WTC11 (cell line): ENCODE results near the gene SPIB. TPM values are rescaled to one million over a fixed set of nuclear protein-coding genes. Genes with fewer than 3 reads are reported as not detected.

Source experiments
- ATAC-seq: fragments of 200-7000 bp; cut with Tn5 transposase; 2 replicates; pipeline ENCODE4 v1.10.0; 2021; ENCODE audit warnings: mild to moderate bottlenecking, moderate library complexity
- CTCF ChIA-PET: fragments of 300-600 bp; sonication (Branson Sonifier 250); formaldehyde crosslinking; loops from one replicate; lab custom pipeline; 2021; ENCODE audit warnings: antibody characterized with exemption; lab: Charles Lee
- POLR2A ChIA-PET: fragments of 350-600 bp; sonication (Branson Sonifier 250); formaldehyde crosslinking; loops from one replicate; lab custom pipeline; 2021; ENCODE audit warnings: antibody characterized with exemption; lab: Charles Lee
- DNase-seq: peaks from one replicate; pipeline ENCODE4 v3.0.0; 2021; ENCODE audit warnings: low spot score
- H3K27ac Mint-ChIP-seq: 2 replicates; pipeline ENCODE4 v1.8.0; 2021; ENCODE audit warnings: mixed read lengths
- H3K27me3 Mint-ChIP-seq: 2 replicates; pipeline ENCODE4 v1.8.0; 2021; ENCODE audit warnings: low read depth, mild to moderate bottlenecking, moderate library complexity, mixed read lengths
- H3K36me3 Mint-ChIP-seq: 2 replicates; pipeline ENCODE4 v1.8.0; 2021; ENCODE audit warnings: mixed read lengths
- H3K4me1 Mint-ChIP-seq: 2 replicates; pipeline ENCODE4 v1.8.0; 2022; ENCODE audit warnings: mixed read lengths
- H3K4me3 Mint-ChIP-seq: 2 replicates; pipeline ENCODE4 v1.8.0; 2021; ENCODE audit warnings: mild to moderate bottlenecking, moderate library complexity, mixed read lengths
- H3K9me3 Mint-ChIP-seq: 2 replicates; pipeline ENCODE4 v1.8.0; 2021; ENCODE audit warnings: mixed read lengths
- AR ChIP-seq: fragments of 250-450 bp; sonication (Bioruptor Pico); IDR thresholded peaks from 2 replicates; pipeline ENCODE4 v1.9.0; 2021; ENCODE audit warnings: mild to moderate bottlenecking
- ATF1 ChIP-seq: sonication (generic); formaldehyde crosslinking; IDR thresholded peaks from 2 replicates; pipeline ENCODE4 v1.8.1; 2023; ENCODE audit warnings: mild to moderate bottlenecking, moderate library complexity, missing genetic modification reagents
- ATF3 ChIP-seq: sonication (generic); formaldehyde crosslinking; conservative IDR thresholded peaks from 2 replicates; pipeline ENCODE4 v1.8.1; 2022; ENCODE audit warnings: mild to moderate bottlenecking, missing genetic modification reagents
- CTCF ChIP-seq: fragments of 200-600 bp; IDR thresholded peaks from 2 replicates; pipeline ENCODE4 v1.8.0; 2022; ENCODE audit warnings: antibody characterized with exemption
- ELF4 ChIP-seq: sonication (generic); formaldehyde crosslinking; IDR thresholded peaks from 2 replicates; pipeline ENCODE4 v1.8.1; 2022; ENCODE audit warnings: low read depth, mild to moderate bottlenecking, moderate library complexity, missing genetic modification reagents
- ERG ChIP-seq: fragments of 250-450 bp; sonication (Bioruptor Pico); IDR thresholded peaks from 2 replicates; pipeline ENCODE4 v1.8.0; 2021; ENCODE audit warnings: mild to moderate bottlenecking
- ESRRA ChIP-seq: sonication (generic); formaldehyde crosslinking; IDR thresholded peaks from 2 replicates; pipeline ENCODE4 v1.8.1; 2022; ENCODE audit warnings: mild to moderate bottlenecking, missing genetic modification reagents, borderline replicate concordance
- ETV6 ChIP-seq: sonication (generic); formaldehyde crosslinking; IDR thresholded peaks from 2 replicates; pipeline ENCODE4 v1.8.1; 2022; ENCODE audit warnings: mild to moderate bottlenecking, missing genetic modification reagents
- FOXP1 ChIP-seq: sonication (generic); formaldehyde crosslinking; IDR thresholded peaks from 2 replicates; pipeline ENCODE4 v1.8.0; 2022; ENCODE audit warnings: missing genetic modification reagents, mild to moderate bottlenecking, moderate library complexity, borderline replicate concordance
- HMGXB4 ChIP-seq: sonication (generic); formaldehyde crosslinking; IDR thresholded peaks from 2 replicates; pipeline ENCODE4 v1.8.1; 2023; ENCODE audit warnings: mild to moderate bottlenecking, moderate library complexity, missing genetic modification reagents
- IRF2 ChIP-seq: sonication (generic); formaldehyde crosslinking; IDR thresholded peaks from 2 replicates; pipeline ENCODE4 v1.8.0; 2022; ENCODE audit warnings: low read depth, missing genetic modification reagents, borderline replicate concordance
- KAT7 ChIP-seq: sonication (generic); formaldehyde crosslinking; IDR thresholded peaks from 2 replicates; pipeline ENCODE4 v1.8.1; 2023; ENCODE audit warnings: missing genetic modification reagents, mild to moderate bottlenecking, borderline replicate concordance
- MLX ChIP-seq: sonication (generic); formaldehyde crosslinking; IDR thresholded peaks from 2 replicates; pipeline ENCODE4 v1.8.1; 2023; ENCODE audit warnings: mild to moderate bottlenecking, missing genetic modification reagents, moderate library complexity
- NR3C1 ChIP-seq: sonication (generic); formaldehyde crosslinking; conservative IDR thresholded peaks from 2 replicates; pipeline ENCODE4 v1.8.1; 2023; ENCODE audit warnings: low read depth, mild to moderate bottlenecking, missing genetic modification reagents
- SP1 ChIP-seq: sonication (generic); formaldehyde crosslinking; conservative IDR thresholded peaks from 2 replicates; pipeline ENCODE4 v1.8.1; 2022; ENCODE audit warnings: missing genetic modification reagents
- TCF7 ChIP-seq: sonication (generic); formaldehyde crosslinking; IDR thresholded peaks from 2 replicates; pipeline ENCODE4 v1.8.0; 2022; ENCODE audit warnings: mild to moderate bottlenecking, low read depth, missing genetic modification reagents, moderate library complexity
- TEAD1 ChIP-seq: sonication (generic); formaldehyde crosslinking; IDR thresholded peaks from 2 replicates; pipeline ENCODE4 v1.8.0; 2022; ENCODE audit warnings: mild to moderate bottlenecking, missing genetic modification reagents
- USF2 ChIP-seq: sonication (generic); formaldehyde crosslinking; IDR thresholded peaks from 2 replicates; pipeline ENCODE4 v1.8.1; 2023; ENCODE audit warnings: mild to moderate bottlenecking, missing genetic modification reagents, moderate library complexity
- ZBTB43 ChIP-seq: sonication (generic); formaldehyde crosslinking; IDR thresholded peaks from 2 replicates; pipeline ENCODE4 v1.8.1; 2023; ENCODE audit warnings: mild to moderate bottlenecking, missing genetic modification reagents
- ZNF121 ChIP-seq: sonication (generic); formaldehyde crosslinking; IDR thresholded peaks from 2 replicates; pipeline ENCODE4 v1.8.0; 2023; ENCODE audit warnings: missing genetic modification reagents
- ZNF219 ChIP-seq: sonication (generic); formaldehyde crosslinking; IDR thresholded peaks from 2 replicates; pipeline ENCODE4 v1.8.0; 2023; ENCODE audit warnings: missing genetic modification reagents, mild to moderate bottlenecking, borderline replicate concordance
- ZNF396 ChIP-seq: fragments of 250-450 bp; sonication (Bioruptor Pico); IDR thresholded peaks from 2 replicates; pipeline ENCODE4 v1.8.0; 2021; ENCODE audit warnings: mild to moderate bottlenecking, moderate library complexity, borderline replicate concordance
- ZNF423 ChIP-seq: fragments of 250-450 bp; sonication (Bioruptor Pico); IDR thresholded peaks from 2 replicates; pipeline ENCODE4 v2.1.2; 2022; ENCODE audit warnings: mild to moderate bottlenecking, moderate library complexity
- total RNA-seq: library from RNA; stranded (reverse); gene quantifications from 3 replicates; pipeline ENCODE4 v1.2.3, GENCODE V29; 2021

The SPIB gene
- total RNA-seq, 1 experiment from 2014 or later, result 4.7 TPM

GRCh38 chr19:50413096-50413495 lies 5.6 kb upstream of the SPIB start:
- POLR2A ChIA-PET, result no interaction called here
- no peaks in the 10 kb centered on the region for H3K9me3 Mint-ChIP-seq
- no peak overlapping the region for H3K27ac Mint-ChIP-seq
- CTCF ChIA-PET, result no interaction called here
- peaks cover 4% of the 10 kb centered on the region; the same call in 1 of the 2 replicates for H3K4me1 Mint-ChIP-seq
- no peak overlapping the region for H3K4me3 Mint-ChIP-seq
- H3K36me3 Mint-ChIP-seq, result peaks cover 33% of the 10 kb centered on the region
- no peaks in the 10 kb centered on the region; the same call in 1 of the 2 replicates for H3K27me3 Mint-ChIP-seq
- DNase-seq (no peak), ATAC-seq (no peak)
- TF ChIP-seq NR3C1, result no peak
- no peak for TF ChIP-seq ZNF423 (CRISPR knock-in tag)
- no peak for TF ChIP-seq ELF4 (CRISPR knock-in tag)
- TF ChIP-seq TEAD1, result no peak
- no peak for TF ChIP-seq ZBTB43 (CRISPR knock-in tag)
- TF ChIP-seq FOXP1 (CRISPR knock-in tag), result no peak
- no peak for TF ChIP-seq MLX (CRISPR knock-in tag)
- TF ChIP-seq CTCF, result no peak

GRCh38 chr19:50413531-50413930 lies 5.2 kb upstream of the SPIB start:
- no peak for DNase-seq
- Mint-ChIP-seq H3K27me3 (no peaks in the 10 kb centered on the region; the same call in 1 of the 2 replicates), H3K27ac (no peak overlapping the region), H3K9me3 (no peaks in the 10 kb centered on the region), H3K4me3 (no peak overlapping the region), H3K4me1 (peaks cover 7% of the 10 kb centered on the region), H3K36me3 (peaks cover 33% of the 10 kb centered on the region)
- CTCF ChIA-PET, result interaction anchor here (1.4 to 1.9 kb wide), 2 partner anchors 47 to 65 kb away, joined by 4 to 10 read pairs; no protein-coding TSS in a partner anchor
- ATAC-seq, result no peak
- POLR2A ChIA-PET, result no interaction called here
- TF ChIP-seq ATF1 (no peak), ZNF396 (CRISPR knock-in tag) (no peak), TCF7 (CRISPR knock-in tag) (no peak), AR (no peak), USF2 (no peak), ZNF121 (CRISPR knock-in tag) (no peak), ESRRA (CRISPR knock-in tag) (no peak), KAT7 (CRISPR knock-in tag) (no peak), ATF3 (CRISPR knock-in tag) (no peak), ERG (CRISPR knock-in tag) (no peak), ETV6 (CRISPR knock-in tag) (no peak), ZBTB43 (CRISPR knock-in tag) (no peak), ZNF219 (CRISPR knock-in tag) (no peak), HMGXB4 (no peak), IRF2 (CRISPR knock-in tag) (no peak), TEAD1 (no peak), SP1 (no peak)
